Measurements from ENCODE around the gene KIAA1958. TPM values are rescaled to one million over a fixed set of nuclear protein-coding genes. Genes with fewer than 3 reads are reported as not detected.

The KIAA1958 gene
- total RNA-seq, 4 donors from 2014 or later, result 10.2 to 18.3 (median 10.6) TPM

DNA sequence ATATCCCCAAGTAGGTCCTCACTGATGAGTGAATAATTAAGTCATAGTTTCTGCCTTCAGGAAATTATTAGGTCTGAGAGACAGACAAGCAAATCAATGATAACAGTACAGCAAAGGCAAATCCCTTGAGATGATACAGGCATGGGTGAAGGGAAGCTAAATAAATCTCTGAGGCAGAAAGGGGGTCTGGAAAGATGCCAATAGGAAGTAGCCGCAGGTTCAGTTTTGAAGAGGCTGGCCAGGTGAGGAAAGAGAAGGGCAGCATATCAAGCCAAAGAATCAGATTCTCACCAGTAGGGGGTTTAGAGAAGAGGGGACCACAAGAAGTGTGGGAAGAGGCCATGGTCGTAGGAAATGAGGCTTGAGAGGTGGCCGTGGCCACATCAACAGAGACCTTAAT, 85.8 kb downstream of the KIAA1958 start:
- Histone ChIP-seq H3K4me3 (no peak overlapping the region), H3K27me3 (no peaks in the 10 kb centered on the region), H3K9me3 (no peaks in the 10 kb centered on the region), H3K36me3 (no peaks in the 10 kb centered on the region), H3K27ac (no peak overlapping the region), H3K4me1 (no peaks in the 10 kb centered on the region)
- WGBS, result 63% methylated on average over 3 of the region's 3 CpGs
- TF ChIP-seq CTCF (IDR thresholded peaks at IDR 0.05), result no peak
- TF ChIP-seq POLR2AphosphoS5 (IDR thresholded peaks at IDR 0.05), result no peak
- TF ChIP-seq POLR2A (IDR thresholded peaks at IDR 0.05), result no peak
- no peak for TF ChIP-seq EP300 (IDR thresholded peaks at IDR 0.05)
- no peak for DNase-seq (ENCODE audit: low spot score in 2 of 2)

GRCh38 chr9:112574008-112574407, 87.4 kb downstream of the KIAA1958 start:
- no peaks in the 10 kb centered on the region for H3K36me3 ChIP-seq
- H3K27ac ChIP-seq, result no peak overlapping the region
- H3K4me3 ChIP-seq, result no peak overlapping the region
- no peak for DNase-seq (ENCODE audit: low spot score in 2 of 2)
- H3K27me3 ChIP-seq, result no peaks in the 10 kb centered on the region
- TF ChIP-seq POLR2A (IDR thresholded peaks at IDR 0.05) (no peak), EP300 (IDR thresholded peaks at IDR 0.05) (no peak), POLR2AphosphoS5 (IDR thresholded peaks at IDR 0.05) (no peak), CTCF (IDR thresholded peaks at IDR 0.05) (no peak)
- 82% methylated on average over 1 of the region's 1 CpG for WGBS
- no peaks in the 10 kb centered on the region for H3K9me3 ChIP-seq
- H3K4me1 ChIP-seq, result no peaks in the 10 kb centered on the region

DNA sequence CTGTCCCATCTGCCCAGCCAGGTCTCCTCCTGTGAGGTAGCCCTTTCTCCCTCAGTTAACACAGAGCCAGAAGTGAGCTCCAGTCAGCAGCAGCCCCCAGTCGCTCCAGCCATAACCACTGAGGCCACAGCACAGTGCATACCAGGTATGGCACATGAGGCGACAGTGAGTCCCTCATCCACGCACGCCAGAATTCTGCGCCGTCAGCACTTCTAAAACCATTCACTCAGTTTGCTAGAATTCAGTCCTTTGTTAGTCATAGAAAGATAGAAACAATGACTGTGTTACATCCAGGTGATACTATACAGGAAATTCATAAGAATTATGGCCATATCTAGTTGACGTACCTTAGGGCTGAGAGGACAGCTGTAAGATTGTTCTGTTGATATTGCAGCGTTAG, 88.5 kb downstream of the KIAA1958 start:
- TF ChIP-seq EP300 (IDR thresholded peaks at IDR 0.05) (no peak), CTCF (IDR thresholded peaks at IDR 0.05) (no peak), POLR2AphosphoS5 (IDR thresholded peaks at IDR 0.05) (no peak), POLR2A (IDR thresholded peaks at IDR 0.05) (no peak)
- no peak overlapping the region for H3K27ac ChIP-seq
- no peaks in the 10 kb centered on the region for H3K36me3 ChIP-seq
- H3K27me3 ChIP-seq, result no peaks in the 10 kb centered on the region
- no peaks in the 10 kb centered on the region for H3K4me1 ChIP-seq
- no peak for DNase-seq (ENCODE audit: low spot score in 2 of 2)
- 91% methylated on average over 8 of the region's 8 CpGs for WGBS
- no peak overlapping the region for H3K4me3 ChIP-seq
- no peaks in the 10 kb centered on the region for H3K9me3 ChIP-seq

- no peak overlapping the region for H3K4me3 ChIP-seq
- no peak for DNase-seq (ENCODE audit: low spot score in 2 of 2)
- no peaks in the 10 kb centered on the region for H3K36me3 ChIP-seq
- WGBS, result 85% methylated on average over 7 of the region's 7 CpGs
- H3K9me3 ChIP-seq, result no peaks in the 10 kb centered on the region
- no peak overlapping the region for H3K27ac ChIP-seq
- TF ChIP-seq CTCF (IDR thresholded peaks at IDR 0.05), result no peak
- no peak for TF ChIP-seq POLR2A (IDR thresholded peaks at IDR 0.05)
- TF ChIP-seq EP300 (IDR thresholded peaks at IDR 0.05), result no peak
- TF ChIP-seq POLR2AphosphoS5 (IDR thresholded peaks at IDR 0.05), result no peak
- no peaks in the 10 kb centered on the region for H3K27me3 ChIP-seq
- H3K4me1 ChIP-seq, result no peaks in the 10 kb centered on the region
Measured at GRCh38 chr9:112581469-112582176, 95.0 kb downstream of the KIAA1958 start.

DNA sequence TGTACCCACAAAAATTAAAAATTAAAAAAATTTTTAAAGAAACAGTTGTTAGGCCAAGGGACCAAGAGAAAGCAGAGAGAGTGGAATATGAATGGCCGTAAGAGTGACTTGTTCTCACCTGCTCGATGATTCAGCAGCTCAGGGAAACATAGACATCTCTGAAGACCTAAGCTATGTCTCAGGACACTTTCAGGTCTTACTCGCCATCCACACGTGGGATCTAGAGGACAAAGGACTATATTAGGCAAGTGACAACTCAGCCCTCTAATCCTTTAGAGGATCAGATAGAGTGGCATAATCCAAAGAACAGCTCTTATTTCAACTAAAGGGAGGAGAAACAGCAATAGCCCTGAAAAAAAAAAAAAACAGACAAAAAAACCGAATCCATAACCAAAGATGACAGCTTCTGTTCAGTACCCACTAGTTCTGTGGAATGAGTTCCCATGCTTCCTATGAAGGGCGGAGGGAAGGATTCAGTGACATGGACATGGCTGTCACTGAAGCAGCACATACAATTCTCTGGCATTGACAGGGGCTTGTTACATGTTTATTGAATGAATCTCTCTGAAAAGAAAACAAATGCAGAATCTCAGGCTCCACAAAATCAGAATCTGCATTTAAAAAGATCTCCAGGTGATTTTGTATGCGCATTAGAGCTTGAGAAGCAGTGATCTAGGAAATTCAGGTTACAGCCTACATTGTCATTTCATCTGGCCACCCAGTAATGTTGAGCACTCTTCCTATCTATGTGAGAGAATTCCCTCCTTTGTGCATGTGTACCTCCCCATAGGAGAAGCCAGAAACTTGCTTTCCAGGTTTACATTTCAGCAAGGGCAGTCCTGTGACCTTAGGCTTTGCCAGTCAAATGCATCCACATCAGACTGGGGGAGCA, 96.0 kb downstream of the KIAA1958 start:
- DNase-seq (ENCODE audit: low spot score in 2 of 2), result no peak
- WGBS, result 78% methylated on average over 7 of the region's 7 CpGs
- Histone ChIP-seq H3K27me3 (no peaks in the 10 kb centered on the region), H3K4me3 (no peak overlapping the region), H3K4me1 (no peaks in the 10 kb centered on the region), H3K36me3 (no peaks in the 10 kb centered on the region), H3K27ac (no peak overlapping the region), H3K9me3 (no peaks in the 10 kb centered on the region)
- TF ChIP-seq POLR2A (IDR thresholded peaks at IDR 0.05), result no peak
- no peak for TF ChIP-seq CTCF (IDR thresholded peaks at IDR 0.05)
- TF ChIP-seq EP300 (IDR thresholded peaks at IDR 0.05), result no peak
- TF ChIP-seq POLR2AphosphoS5 (IDR thresholded peaks at IDR 0.05), result no peak

All from suprapubic skin (tissue), 4 donors.